GM18861 (cell line): Measurements from ENCODE around the gene CDK6.
A peak's percentile ranks its signal among the peaks of the same experiment; 100 is the strongest.

Experiments
- ATAC-seq: cut with Tn5 transposase; IDR thresholded peaks from one replicate; pipeline ENCODE4 v1.9.1; 2021; ENCODE audit not compliant: unreplicated experiment

The CDK6 gene

DNA sequence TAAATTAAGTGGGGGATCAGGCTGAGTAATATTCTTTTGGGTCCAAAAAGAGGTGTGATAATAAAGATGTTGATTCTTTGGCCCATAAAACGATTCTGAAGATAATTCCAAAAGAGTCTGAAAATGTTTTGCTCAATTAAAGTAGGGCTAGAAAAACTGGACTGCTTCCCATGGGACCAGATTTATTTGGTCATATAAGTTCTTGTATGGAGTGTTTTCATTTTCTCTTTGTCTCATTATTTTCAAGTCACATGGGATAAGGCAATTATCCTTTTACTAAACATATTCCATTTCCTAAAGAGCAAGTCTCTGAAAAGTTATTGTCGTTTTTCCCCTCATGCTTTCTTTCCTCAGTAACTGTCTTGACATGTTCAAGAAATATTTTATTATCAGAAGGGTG, 41.5 kb downstream of the CDK6 start:
- no peak for ATAC-seq

DNA sequence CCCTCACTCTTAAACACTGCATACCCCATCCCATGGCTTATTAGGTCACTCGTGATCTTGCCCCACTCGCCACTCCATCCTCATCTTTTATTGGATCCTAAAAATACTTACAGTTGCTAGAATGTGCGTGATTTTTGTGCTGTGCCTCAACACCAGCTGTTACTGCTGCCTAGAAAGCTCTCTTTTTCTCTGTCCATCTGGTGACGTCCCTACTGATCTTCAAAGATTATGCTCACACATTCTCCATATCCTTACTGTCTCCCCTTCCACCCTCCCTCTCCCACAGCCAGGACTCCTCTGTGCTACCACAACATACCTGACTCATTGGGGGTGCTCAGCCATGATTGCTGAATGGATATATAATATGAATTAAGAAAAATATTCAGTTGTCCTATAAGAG, 42.0 kb downstream of the CDK6 start:
- no peak for ATAC-seq

DNA sequence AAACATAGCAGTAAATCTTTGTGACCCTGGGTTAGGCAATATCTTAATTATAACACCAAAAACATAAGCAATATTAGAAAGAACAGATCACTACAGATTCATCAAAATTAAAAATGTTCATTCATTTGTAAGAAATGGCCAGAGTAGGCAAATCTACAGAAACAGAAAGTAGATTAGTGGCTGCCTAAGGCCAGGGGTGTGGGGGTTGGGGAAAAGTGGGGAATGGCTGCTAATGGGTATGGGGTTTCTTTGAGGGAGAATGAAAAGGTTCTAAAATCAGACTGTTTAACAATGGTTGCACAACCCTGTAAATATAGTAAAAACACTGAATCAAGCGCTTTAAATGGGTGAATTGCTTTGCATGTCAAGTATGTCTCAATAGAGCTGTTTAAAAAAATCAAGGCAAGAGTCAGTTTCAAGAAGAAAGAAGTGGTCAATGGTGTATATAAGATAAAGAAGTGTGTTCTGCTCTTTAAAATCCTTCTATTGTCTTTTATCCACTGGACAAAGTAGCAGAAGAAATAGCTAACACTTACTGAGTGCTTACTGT, 42.6 kb downstream of the CDK6 start:
- no peak for ATAC-seq

DNA sequence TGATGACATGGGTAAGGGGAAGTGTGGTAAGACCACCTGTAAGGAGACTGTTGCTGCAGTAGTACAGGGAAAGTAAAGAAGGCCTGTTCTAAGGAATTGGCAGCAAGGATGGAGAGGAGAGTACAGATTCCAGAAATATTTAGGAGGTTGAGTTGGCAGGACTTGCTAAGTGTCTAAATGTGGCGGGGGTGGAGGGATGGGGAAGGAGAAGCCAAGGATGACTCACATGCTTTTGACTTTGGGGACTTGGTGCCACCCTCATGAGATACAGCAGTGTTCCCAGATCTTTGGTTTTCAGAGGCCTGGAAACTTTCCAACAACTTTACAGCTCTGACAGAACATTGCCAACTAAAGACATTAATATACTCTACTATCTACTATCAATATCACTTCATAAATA, 45.4 kb downstream of the CDK6 start:
- no peak for ATAC-seq

DNA sequence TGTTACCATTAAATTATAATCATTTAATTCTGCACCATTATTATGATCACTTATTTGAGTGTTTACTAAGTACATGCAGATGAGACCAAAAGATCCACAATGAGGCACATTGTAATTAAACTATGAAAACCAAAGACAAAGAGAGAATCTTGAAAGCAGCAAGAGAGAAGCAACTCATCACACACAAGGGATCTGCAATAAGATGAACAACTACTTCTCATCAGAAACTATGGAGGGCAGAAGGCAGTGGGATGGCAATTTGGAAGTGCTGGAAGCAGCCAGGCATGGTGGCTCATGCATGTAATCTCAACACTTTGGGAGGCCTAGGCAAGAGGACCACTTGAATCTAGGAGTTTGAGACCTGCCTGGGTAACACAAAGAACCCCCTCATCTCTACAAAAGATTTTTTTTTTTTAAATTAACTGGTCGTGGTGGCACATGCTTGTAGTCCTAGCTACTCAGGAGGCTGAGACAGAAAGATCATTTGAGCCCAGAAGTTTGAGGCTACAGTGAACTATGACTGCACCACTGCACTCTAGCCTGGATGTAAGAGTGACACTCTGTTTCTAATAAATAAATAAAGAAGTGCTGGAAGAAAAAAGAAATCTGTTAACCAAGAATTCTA, 47.7 kb downstream of the CDK6 start:
- ATAC-seq, result no peak

- no peak for ATAC-seq
These were observed 50.5 kb downstream of the CDK6 start for GRCh38 chr7:92785923-92786322.

GRCh38 chr7:92784935-92785334, 51.4 kb downstream of the CDK6 start:
- no peak for ATAC-seq

GRCh38 chr7:92783260-92784201, 52.8 kb downstream of the CDK6 start:
- no peak for ATAC-seq

GRCh38 chr7:92782855-92783254, 53.5 kb downstream of the CDK6 start:
- no peak for ATAC-seq

DNA sequence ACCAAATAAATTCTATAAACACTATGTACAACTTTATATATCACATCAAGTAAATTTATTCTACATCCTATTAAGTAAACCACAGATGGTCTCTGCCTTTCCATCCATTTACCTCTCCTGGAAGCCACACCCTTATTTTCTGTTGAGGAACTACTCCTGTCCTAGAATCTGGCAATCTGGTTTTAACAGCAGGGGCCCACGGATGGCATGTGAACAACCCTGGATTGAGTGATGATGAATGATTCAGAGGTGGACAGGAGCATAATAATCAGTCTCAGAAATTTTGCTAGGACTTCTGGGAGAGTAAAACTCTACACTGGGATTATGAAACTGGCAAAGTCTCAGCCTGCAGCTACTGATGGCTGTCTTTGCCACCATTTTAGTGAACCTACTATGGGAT, 54.1 kb downstream of the CDK6 start:
- ATAC-seq, result no peak

GRCh38 chr7:92781117-92781720, 55.2 kb downstream of the CDK6 start:
- ATAC-seq, result no peak

- no peak for ATAC-seq
These were observed 57.4 kb downstream of the CDK6 start for GRCh38 chr7:92778972-92779371.

GRCh38 chr7:92777993-92778392, 58.4 kb downstream of the CDK6 start:
- ATAC-seq, result no peak

DNA sequence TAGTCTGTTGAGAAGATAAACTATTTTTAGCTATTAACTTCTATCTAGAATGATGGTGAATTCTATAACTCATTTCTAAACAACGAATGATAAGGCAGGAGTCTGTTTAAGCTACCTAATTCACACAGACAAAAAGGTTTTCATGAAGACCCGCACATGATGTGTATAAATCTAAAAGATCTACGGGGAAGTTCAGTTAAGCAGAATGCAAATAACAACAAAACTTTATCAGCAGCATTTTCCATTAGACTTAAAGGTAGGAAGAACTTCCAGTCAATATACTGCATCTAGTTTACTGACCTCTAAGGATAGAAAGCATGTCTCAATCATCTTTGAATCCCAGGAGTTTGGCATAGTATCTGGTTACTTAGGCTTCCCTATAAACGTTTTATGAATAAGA, 62.6 kb downstream of the CDK6 start:
- ATAC-seq, result no peak

DNA sequence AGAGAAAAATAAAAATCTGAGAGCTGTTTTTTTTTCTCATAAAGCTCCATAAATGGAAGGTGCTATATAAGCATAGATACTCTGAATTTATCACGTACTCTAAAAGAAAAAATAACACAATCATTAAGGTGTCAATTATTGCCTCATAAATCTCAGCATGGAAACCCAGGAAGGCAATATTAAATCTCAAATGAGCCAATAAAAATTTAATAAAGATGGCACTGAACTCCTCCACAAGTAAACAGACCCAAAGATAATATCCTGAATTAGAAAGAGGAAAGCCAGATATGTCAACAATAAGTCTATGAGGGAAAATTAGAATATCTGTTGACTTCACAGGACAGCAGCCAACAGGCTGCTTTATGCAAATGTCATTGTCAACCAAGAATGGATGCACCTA, 66.5 kb downstream of the CDK6 start:
- ATAC-seq, result no peak

- peak; percentile 6 for ATAC-seq
These were observed 67.0 kb downstream of the CDK6 start for GRCh38 chr7:92769394-92769699.

- peak; percentile 74 for ATAC-seq
These were observed 67.6 kb downstream of the CDK6 start for GRCh38 chr7:92768501-92769393.

DNA sequence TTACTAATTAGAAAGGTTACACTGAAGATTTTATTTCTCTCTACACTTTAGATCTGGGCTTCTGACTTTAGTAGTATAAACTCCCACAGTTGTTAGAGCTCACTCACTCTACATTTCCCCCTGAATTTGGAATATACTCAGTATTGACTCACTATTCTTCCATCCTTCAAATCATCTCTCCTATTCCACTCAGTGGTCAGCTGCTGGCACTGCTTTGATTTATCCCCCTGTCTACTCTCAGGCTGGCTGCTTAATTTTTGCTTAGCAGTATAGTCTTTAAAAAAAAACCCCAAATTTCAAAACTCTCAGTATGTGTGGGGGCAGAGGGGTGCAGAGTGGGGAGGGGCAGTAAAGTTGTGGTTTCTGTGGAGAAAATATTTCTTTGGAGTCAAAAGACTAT, 68.9 kb downstream of the CDK6 start:
- no peak for ATAC-seq

DNA sequence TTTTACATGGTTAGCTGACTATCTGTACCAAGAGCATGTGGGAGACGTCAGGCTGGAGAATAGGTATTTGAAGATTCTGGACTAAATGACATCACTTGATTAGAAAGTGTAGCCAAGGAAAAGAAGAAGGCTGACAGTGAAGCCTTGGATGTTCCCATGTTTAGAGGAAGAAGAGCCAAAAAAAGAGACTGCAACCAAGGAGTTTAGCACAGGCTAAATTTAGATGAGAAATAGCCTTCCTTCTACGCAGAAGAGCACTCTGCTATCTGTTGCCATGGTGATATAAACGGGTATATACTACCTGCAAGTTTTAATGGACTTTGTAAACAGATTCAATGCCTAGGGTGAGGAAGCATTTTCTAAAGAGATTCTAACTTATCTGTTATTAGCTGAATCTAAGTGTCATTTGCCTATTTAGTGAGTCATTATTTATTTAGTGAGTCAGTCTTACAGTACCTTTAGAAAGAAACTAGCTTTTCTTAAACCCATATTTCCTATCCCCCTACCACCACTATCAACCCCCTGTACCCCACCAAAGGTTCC, 69.8 kb downstream of the CDK6 start:
- no peak for ATAC-seq

- no peak for ATAC-seq
These were observed 70.6 kb downstream of the CDK6 start for GRCh38 chr7:92765725-92766124.
